ENCODE data around the gene RSAD1. TPM values are rescaled to one million over a fixed set of nuclear protein-coding genes. Genes with fewer than 3 reads are reported as not detected.

The RSAD1 gene
- polyA plus RNA-seq, 3 donors = 20.6 to 40.0 (median 21.2) TPM

DNA sequence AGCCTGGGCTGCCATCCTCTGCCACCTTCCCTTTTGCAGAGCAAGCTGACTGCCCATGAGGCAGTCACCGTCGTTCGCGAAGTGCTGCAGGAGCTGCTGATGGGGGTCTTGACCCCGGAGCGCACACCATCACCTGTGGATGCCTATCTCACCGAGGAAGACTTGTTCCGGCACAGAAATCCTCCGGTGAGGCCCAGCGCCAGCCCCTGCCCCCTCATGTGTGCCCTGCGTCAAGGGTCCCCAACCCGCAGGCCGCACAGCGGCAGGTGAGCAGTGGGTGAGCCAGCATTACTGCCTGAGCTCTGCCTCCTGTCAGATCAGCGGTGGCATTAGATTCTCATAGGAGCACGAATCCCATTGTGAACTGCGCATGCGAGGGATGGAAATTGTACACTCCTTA lies 46.2 kb downstream of the RSAD1 start:
- Mint-ChIP-seq H3K9me3 (no peaks in the 10 kb centered on the region), H3K27me3 (ENCODE audit: low read depth in 3 of 3) (peaks cover 2 to 5% (median 4%) of the 10 kb centered on the region in 3 donors), H3K36me3 (no peaks in the 10 kb centered on the region), H3K4me3 (no peak overlapping the region), H3K27ac (no peak overlapping the region), H3K4me1 (peaks cover 6% of the 10 kb centered on the region)
- H3K9ac ChIP-seq (ENCODE audit: insufficient read depth, low read length, poor library complexity, severe bottlenecking) = no peak overlapping the region
- DNase-seq = no peak
- no peaks in the 10 kb centered on the region for H3K27me3 ChIP-seq (ENCODE audit: control insufficient read depth in 2 of 2, insufficient read depth in 2 of 2, low read length in 2 of 2)
- H3K4me1 ChIP-seq (ENCODE audit: control insufficient read depth in 1 of 2, insufficient read depth in 2 of 2, low read length in 2 of 2) = peaks cover 7 to 10% of the 10 kb centered on the region in 2 donors
- intact Hi-C loops (cut with micrococcal nuclease) = no loop called here
- H2AFZ ChIP-seq (ENCODE audit: insufficient read depth, low read depth, low read length, poor library complexity, severe bottlenecking) = no peak overlapping the region
- H3K36me3 ChIP-seq (replicated peaks in 1 of 2; ENCODE audit: control insufficient read depth in 1 of 2, insufficient read depth in 2 of 2, low read length in 2 of 2) = no peaks in the 10 kb centered on the region
- no peak overlapping the region for H3K4me2 ChIP-seq (replicated peaks; ENCODE audit: extremely low read depth, low read length, poor library complexity, severe bottlenecking)
- H4K20me1 ChIP-seq (ENCODE audit: insufficient read depth, low read length) = no peaks in the 10 kb centered on the region
- TF ChIP-seq, protein P1, sequence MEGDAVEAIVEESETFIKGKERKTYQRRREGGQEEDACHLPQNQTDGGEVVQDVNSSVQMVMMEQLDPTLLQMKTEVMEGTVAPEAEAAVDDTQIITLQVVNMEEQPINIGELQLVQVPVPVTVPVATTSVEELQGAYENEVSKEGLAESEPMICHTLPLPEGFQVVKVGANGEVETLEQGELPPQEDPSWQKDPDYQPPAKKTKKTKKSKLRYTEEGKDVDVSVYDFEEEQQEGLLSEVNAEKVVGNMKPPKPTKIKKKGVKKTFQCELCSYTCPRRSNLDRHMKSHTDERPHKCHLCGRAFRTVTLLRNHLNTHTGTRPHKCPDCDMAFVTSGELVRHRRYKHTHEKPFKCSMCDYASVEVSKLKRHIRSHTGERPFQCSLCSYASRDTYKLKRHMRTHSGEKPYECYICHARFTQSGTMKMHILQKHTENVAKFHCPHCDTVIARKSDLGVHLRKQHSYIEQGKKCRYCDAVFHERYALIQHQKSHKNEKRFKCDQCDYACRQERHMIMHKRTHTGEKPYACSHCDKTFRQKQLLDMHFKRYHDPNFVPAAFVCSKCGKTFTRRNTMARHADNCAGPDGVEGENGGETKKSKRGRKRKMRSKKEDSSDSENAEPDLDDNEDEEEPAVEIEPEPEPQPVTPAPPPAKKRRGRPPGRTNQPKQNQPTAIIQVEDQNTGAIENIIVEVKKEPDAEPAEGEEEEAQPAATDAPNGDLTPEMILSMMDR (IDR thresholded peaks at IDR 0.05) = no peak
- H3K79me2 ChIP-seq (ENCODE audit: insufficient read depth, low read length) = no peaks in the 10 kb centered on the region
- no peak overlapping the region for H3K27ac ChIP-seq (ENCODE audit: low read depth in 1 of 2, low read length in 2 of 2)
- H3K9me3 ChIP-seq (replicated peaks in 1 of 2; ENCODE audit: control insufficient read depth in 1 of 2, insufficient read depth in 1 of 2, low read length in 2 of 2) = no peaks in the 10 kb centered on the region
- 96% methylated on average over 17 of the region's 18 CpGs for WGBS (ENCODE audit: insufficient coverage)
- no peak overlapping the region for H3K4me3 ChIP-seq (replicated peaks in 1 of 3; ENCODE audit: low read depth in 2 of 3, low read length in 3 of 3)

DNA sequence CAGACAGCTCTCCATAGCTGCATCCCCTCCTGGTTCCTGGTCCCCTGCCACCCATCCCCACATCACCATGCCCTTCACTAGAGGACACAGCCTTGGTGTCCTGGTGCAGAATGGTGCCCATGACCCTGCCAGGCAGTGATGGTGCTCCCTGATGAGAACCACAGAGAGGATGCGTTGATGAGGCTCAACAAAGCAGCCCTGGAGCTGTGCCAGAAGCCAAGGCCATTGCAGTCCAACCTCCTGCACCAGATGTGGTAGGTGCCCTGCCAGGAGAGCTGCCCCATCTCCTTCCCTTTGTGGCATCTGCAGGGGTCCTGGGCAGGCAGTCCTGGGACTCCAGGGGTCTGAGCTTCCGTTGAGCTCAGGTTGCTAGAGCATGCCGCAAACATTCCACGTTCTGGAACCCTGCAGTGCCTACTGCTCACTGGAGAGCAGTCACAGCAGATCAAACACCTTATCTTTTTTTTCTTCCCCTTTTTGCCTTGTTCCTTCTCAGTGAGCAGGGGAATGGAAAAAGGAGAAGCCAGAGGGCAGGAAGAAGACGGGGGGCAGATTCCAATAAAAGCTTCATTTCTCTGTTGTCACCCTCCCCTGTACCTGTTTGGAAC lies 48.6 kb downstream of the RSAD1 start:
- H3K36me3 Mint-ChIP-seq = peaks cover 0 to 4% of the 10 kb centered on the region in 2 donors
- no peaks in the 10 kb centered on the region for H3K9me3 ChIP-seq (replicated peaks in 1 of 2; ENCODE audit: control insufficient read depth in 1 of 2, insufficient read depth in 1 of 2, low read length in 2 of 2)
- no peaks in the 10 kb centered on the region for H3K9me3 Mint-ChIP-seq
- no peaks in the 10 kb centered on the region for H3K79me2 ChIP-seq (ENCODE audit: insufficient read depth, low read length)
- WGBS (ENCODE audit: insufficient coverage) = 23% methylated on average over 4 of the region's 5 CpGs
- DNase-seq = peak in 2 of 3 donors; percentile 35 to 41
- H3K36me3 ChIP-seq (replicated peaks in 1 of 2; ENCODE audit: control insufficient read depth in 1 of 2, insufficient read depth in 2 of 2, low read length in 2 of 2) = no peaks in the 10 kb centered on the region
- peaks cover 2 to 6% of the 10 kb centered on the region in 2 donors for H3K27me3 ChIP-seq (ENCODE audit: control insufficient read depth in 2 of 2, insufficient read depth in 2 of 2, low read length in 2 of 2)
- H3K4me2 ChIP-seq (replicated peaks; ENCODE audit: extremely low read depth, low read length, poor library complexity, severe bottlenecking) = no peak overlapping the region
- peaks cover 18 to 24% of the 10 kb centered on the region in 2 donors for H3K4me1 ChIP-seq (ENCODE audit: control insufficient read depth in 1 of 2, insufficient read depth in 2 of 2, low read length in 2 of 2)
- H3K4me1 Mint-ChIP-seq = peaks cover 23% of the 10 kb centered on the region
- no peak overlapping the region for H3K27ac Mint-ChIP-seq
- no peak overlapping the region for H3K4me3 Mint-ChIP-seq
- H3K27me3 Mint-ChIP-seq (ENCODE audit: low read depth in 3 of 3) = peaks cover 8 to 22% (median 17%) of the 10 kb centered on the region in 3 donors
- intact Hi-C loops (cut with micrococcal nuclease) = no loop called here
- TF ChIP-seq, protein P1 (IDR thresholded peaks at IDR 0.05) = no peak
- H3K9ac ChIP-seq (ENCODE audit: insufficient read depth, low read length, poor library complexity, severe bottlenecking) = no peak overlapping the region
- H4K20me1 ChIP-seq (ENCODE audit: insufficient read depth, low read length) = no peaks in the 10 kb centered on the region
- H3K4me3 ChIP-seq (replicated peaks in 1 of 3; ENCODE audit: low read depth in 2 of 3, low read length in 3 of 3) = no peak overlapping the region
- no peak overlapping the region for H2AFZ ChIP-seq (ENCODE audit: insufficient read depth, low read depth, low read length, poor library complexity, severe bottlenecking)
- H3K27ac ChIP-seq (ENCODE audit: low read depth in 1 of 2, low read length in 2 of 2) = no peak overlapping the region

Data from CD14-positive monocyte (primary cell).